ENCODE results near the gene RAB24.

DNA sequence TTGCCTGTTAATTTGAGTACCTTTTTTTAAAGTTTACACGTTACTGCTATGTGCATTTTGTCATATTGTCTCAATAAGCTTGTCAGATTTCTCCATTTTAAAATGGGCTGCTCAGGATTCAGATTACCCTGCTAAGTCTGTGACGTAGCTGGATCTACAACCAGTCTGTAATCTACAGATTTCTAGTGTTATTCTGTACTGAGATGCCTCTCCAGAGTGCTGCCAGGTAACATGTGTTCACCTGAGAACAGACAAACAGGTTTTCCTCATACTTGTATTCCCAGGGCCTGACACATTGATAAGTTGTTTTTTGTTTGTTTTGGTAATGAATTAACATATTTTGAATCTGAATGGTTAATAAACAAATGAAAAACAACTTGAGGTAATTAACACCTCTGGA lies 15.3 kb downstream of the RAB24 start:
- TF ChIP-seq, protein P1, sequence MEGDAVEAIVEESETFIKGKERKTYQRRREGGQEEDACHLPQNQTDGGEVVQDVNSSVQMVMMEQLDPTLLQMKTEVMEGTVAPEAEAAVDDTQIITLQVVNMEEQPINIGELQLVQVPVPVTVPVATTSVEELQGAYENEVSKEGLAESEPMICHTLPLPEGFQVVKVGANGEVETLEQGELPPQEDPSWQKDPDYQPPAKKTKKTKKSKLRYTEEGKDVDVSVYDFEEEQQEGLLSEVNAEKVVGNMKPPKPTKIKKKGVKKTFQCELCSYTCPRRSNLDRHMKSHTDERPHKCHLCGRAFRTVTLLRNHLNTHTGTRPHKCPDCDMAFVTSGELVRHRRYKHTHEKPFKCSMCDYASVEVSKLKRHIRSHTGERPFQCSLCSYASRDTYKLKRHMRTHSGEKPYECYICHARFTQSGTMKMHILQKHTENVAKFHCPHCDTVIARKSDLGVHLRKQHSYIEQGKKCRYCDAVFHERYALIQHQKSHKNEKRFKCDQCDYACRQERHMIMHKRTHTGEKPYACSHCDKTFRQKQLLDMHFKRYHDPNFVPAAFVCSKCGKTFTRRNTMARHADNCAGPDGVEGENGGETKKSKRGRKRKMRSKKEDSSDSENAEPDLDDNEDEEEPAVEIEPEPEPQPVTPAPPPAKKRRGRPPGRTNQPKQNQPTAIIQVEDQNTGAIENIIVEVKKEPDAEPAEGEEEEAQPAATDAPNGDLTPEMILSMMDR (IDR thresholded peaks at IDR 0.05), result no peak
- TF ChIP-seq POLR2A (IDR thresholded peaks at IDR 0.05; ENCODE audit: low read depth), result no peak
- no peak for TF ChIP-seq POLR2AphosphoS5 (IDR thresholded peaks at IDR 0.05)

Measured in esophagus muscularis mucosa (tissue), 3 donors.